ENCODE data around the gene DDX1.

DNA sequence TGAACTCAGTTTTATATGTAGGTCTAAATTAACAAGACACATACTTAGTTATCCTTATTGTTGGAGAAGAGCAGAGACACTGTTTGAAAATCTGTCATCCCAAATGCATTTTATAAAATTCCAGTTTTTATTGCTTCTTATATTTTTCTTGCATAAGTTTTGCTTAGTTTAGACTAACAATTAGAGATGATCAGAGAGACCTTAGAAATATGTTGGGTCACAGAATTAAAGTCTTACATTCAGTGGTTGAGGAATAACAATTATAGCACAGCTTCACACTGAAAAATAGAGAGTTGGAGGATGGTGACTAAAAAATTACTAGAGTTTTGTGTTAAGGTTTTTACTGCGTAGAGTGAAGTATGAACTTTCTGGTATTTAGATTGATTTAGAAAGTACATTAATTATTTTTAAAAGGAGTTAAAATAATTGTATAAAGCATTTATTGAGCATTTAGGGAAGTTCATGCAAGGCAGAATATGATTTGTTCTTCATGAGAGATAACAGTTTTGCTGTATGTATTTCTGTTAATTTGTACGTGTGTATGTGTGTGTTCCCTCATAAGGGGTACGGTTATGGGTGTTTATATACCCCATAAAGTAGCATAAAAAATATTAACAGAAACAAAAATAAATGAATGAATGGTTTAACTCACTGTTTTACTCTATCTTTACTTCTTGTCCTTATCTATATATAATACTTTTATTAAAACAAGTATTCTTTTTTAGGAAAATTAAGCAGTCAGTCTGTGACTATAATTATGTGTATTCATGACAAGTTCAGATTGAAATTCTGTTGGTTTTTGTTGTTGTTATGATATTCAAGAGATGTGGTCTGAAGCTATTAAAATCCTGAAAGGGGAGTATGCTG lies 31.2 kb downstream of the DDX1 start:
- TF ChIP-seq, protein P1, sequence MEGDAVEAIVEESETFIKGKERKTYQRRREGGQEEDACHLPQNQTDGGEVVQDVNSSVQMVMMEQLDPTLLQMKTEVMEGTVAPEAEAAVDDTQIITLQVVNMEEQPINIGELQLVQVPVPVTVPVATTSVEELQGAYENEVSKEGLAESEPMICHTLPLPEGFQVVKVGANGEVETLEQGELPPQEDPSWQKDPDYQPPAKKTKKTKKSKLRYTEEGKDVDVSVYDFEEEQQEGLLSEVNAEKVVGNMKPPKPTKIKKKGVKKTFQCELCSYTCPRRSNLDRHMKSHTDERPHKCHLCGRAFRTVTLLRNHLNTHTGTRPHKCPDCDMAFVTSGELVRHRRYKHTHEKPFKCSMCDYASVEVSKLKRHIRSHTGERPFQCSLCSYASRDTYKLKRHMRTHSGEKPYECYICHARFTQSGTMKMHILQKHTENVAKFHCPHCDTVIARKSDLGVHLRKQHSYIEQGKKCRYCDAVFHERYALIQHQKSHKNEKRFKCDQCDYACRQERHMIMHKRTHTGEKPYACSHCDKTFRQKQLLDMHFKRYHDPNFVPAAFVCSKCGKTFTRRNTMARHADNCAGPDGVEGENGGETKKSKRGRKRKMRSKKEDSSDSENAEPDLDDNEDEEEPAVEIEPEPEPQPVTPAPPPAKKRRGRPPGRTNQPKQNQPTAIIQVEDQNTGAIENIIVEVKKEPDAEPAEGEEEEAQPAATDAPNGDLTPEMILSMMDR (IDR thresholded peaks at IDR 0.05): no peak
- no peak for TF ChIP-seq ZFX (IDR thresholded peaks at IDR 0.05; ENCODE audit: borderline replicate concordance)
